Measurements from ENCODE around the gene SLC38A8.

DNA sequence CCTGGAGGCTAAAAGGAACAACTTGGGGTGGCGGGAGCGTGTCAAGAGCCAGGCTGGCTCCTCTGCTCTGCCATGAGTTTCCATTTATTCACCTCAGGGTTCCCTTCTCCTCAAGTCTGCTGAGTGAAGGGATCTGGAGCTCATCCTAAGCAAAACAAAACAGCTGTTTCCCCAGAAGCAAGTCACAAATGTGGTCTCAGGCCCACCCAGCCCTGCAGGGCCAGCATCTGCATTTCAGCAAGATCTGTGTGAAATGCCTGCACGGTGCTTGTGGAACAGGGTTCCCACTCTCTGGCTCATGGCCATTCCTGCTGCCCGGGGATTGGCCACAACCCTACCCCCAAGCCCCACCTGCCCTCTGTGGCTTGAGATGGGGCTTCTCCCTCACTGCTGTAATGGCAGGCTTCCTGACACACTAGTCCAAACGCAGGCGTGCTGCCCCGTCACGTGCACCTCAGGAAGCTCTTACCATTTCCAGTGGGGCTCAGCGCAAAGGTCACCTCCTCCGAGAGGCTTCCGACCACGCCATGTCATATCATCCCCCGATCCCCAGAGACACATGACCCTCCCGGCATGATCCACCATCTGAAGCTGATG is 2.3 kb downstream of the SLC38A8 start:
- TF ChIP-seq, protein P1, sequence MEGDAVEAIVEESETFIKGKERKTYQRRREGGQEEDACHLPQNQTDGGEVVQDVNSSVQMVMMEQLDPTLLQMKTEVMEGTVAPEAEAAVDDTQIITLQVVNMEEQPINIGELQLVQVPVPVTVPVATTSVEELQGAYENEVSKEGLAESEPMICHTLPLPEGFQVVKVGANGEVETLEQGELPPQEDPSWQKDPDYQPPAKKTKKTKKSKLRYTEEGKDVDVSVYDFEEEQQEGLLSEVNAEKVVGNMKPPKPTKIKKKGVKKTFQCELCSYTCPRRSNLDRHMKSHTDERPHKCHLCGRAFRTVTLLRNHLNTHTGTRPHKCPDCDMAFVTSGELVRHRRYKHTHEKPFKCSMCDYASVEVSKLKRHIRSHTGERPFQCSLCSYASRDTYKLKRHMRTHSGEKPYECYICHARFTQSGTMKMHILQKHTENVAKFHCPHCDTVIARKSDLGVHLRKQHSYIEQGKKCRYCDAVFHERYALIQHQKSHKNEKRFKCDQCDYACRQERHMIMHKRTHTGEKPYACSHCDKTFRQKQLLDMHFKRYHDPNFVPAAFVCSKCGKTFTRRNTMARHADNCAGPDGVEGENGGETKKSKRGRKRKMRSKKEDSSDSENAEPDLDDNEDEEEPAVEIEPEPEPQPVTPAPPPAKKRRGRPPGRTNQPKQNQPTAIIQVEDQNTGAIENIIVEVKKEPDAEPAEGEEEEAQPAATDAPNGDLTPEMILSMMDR (IDR thresholded peaks at IDR 0.05; ENCODE audit: low read depth, low read length), result no peak
- TF ChIP-seq EZH2phosphoT487 (IDR thresholded peaks at IDR 0.05; ENCODE audit: low read depth), result no peak
